K562 (cell line): Measurements from ENCODE around the gene LTBP1. TPM values are rescaled to one million over a fixed set of nuclear protein-coding genes. Genes with fewer than 3 reads are reported as not detected.

Experiments used
- FOS ChIP-seq: IDR thresholded peaks from 3 replicates; pipeline ENCODE4 v1.6.1; 2011; ENCODE audit not compliant: insufficient read length; ENCODE audit errors: extremely low read depth
- HCFC1 ChIP-seq: IDR thresholded peaks from 2 replicates; pipeline ENCODE4 v1.6.1; 2012; ENCODE audit warnings: low read depth, low read length, improper control_type of control experiment
- HMGN3 ChIP-seq: IDR thresholded peaks from 2 replicates; pipeline ENCODE4 v1.6.1; 2011; ENCODE audit warnings: borderline replicate concordance, low read depth, mild to moderate bottlenecking, mixed read lengths, low read length; ENCODE audit not compliant: insufficient read length; ENCODE audit errors: extremely low read depth
- KLF1 ChIP-seq: fragments of 450-650 bp; IDR thresholded peaks from 2 replicates; pipeline ENCODE4 v1.6.1; 2016; ENCODE audit warnings: missing genetic modification characterization, missing compliant biosample characterization
- MAZ ChIP-seq, 2 experiments: fragments of 450-650 bp in 1 of 2; sonication (generic) in 1 of 2; formaldehyde crosslinking; IDR thresholded peaks in 1 of 2; conservative IDR thresholded peaks in 1 of 2; 2 replicates each; pipeline versions ENCODE4 v1.4.0 to v1.5.0; 2020; ENCODE audit warnings: mild to moderate bottlenecking in 1 of 2, missing genetic modification reagents in 1 of 2
- POLR3A ChIP-seq: IDR thresholded peaks from 2 replicates; pipeline ENCODE4 v1.6.1; 2011; ENCODE audit warnings: borderline replicate concordance, mild to moderate bottlenecking, moderate library complexity; ENCODE audit not compliant: insufficient read length, insufficient read depth; ENCODE audit errors: extremely low read depth
- SRSF7 ChIP-seq: fragments of 200-400 bp; formaldehyde crosslinking; optimal IDR thresholded peaks from 2 replicates; pipeline ENCODE3; 2017; ENCODE audit warnings: mild to moderate bottlenecking, low read depth, low read length
- TAF1 ChIP-seq: IDR thresholded peaks from 2 replicates; pipeline ENCODE4 v1.6.1; 2011; ENCODE audit warnings: mild to moderate bottlenecking, low read length, moderate library complexity; ENCODE audit not compliant: insufficient read depth, control insufficient read depth, severe bottlenecking; ENCODE audit errors: extremely low read depth
- TGIF2 ChIP-seq: sonication (generic); formaldehyde crosslinking; IDR thresholded peaks from 2 replicates; pipeline ENCODE4 v1.8.1; 2022; ENCODE audit warnings: mild to moderate bottlenecking, missing genetic modification reagents, moderate library complexity
- ZBTB7A ChIP-seq: IDR thresholded peaks from 2 replicates; pipeline ENCODE4 v1.6.1; 2011; ENCODE audit warnings: low read depth, mild to moderate bottlenecking, low read length, moderate library complexity, borderline replicate concordance; ENCODE audit not compliant: control insufficient read depth
- ZNF717 ChIP-seq: fragments of 250-450 bp; sonication (Bioruptor Pico); IDR thresholded peaks from 2 replicates; pipeline ENCODE4 v1.5.0; 2021
- polyA plus RNA-seq, 8 experiments: library from polyadenylated mRNA; depleted of rRNA in 4 of 8; stranded (reverse) in 5 of 8; unstranded in 3 of 8; fragments of >200 nt; fragmentation: Nextera tagmentation in 2 of 8; fragmentation: Illumina TruSeq in 1 of 8; extraction: Ambion mirVana in 2 of 8; extraction: Trizol in 1 of 8; gene quantifications; 2 replicates each; pipeline versions ENCODE4 v1.2.1 to v1.2.3, GENCODE V29; 2011 to 2014; ENCODE audit warnings: inconsistent platforms in 1 of 8, missing spikeins in 1 of 8
- total RNA-seq, 7 experiments: library from RNA; depleted of rRNA in 6 of 7; stranded (reverse); fragments of >200 nt in 6 of 7; fragmentation: Illumina TruSeq in 2 of 7; extraction: Trizol in 2 of 7; gene quantifications; 2 replicates each; pipeline versions ENCODE4 v1.2.1 to v1.2.3, GENCODE V29; 2011 to 2021; ENCODE audit warnings: low replicate concordance in 1 of 7
- TF ChIP-seq, protein P1 (sequence below): fragments of 250-450 bp; sonication (Bioruptor Pico); IDR thresholded peaks from 2 replicates; pipeline ENCODE4 v1.8.0; 2021; ENCODE audit warnings: moderate library complexity, mild to moderate bottlenecking, inconsistent platforms
- TF ChIP-seq, protein P2 (sequence below): sonication (generic); formaldehyde crosslinking; IDR thresholded peaks from 2 replicates; pipeline ENCODE4 v1.8.1; 2023; ENCODE audit warnings: mild to moderate bottlenecking, missing genetic modification reagents
- TF ChIP-seq, protein P3 (sequence below), 2 experiments: fragments of 450-650 bp; formaldehyde crosslinking in 1 of 2; IDR thresholded peaks; 2 replicates each; pipeline versions ENCODE4 v1.4.0 to v1.6.1; 2014 to 2020; ENCODE audit warnings: mild to moderate bottlenecking in 2 of 2, borderline replicate concordance in 1 of 2, low read depth in 1 of 2

LTBP1 gene
- total and polyA plus RNA-seq, 9 of the 15 experiments (the other 6 are each of a cell fraction or from before 2014, with no cell fraction given): 3.6 to 16.4 (median 8.5) TPM

DNA sequence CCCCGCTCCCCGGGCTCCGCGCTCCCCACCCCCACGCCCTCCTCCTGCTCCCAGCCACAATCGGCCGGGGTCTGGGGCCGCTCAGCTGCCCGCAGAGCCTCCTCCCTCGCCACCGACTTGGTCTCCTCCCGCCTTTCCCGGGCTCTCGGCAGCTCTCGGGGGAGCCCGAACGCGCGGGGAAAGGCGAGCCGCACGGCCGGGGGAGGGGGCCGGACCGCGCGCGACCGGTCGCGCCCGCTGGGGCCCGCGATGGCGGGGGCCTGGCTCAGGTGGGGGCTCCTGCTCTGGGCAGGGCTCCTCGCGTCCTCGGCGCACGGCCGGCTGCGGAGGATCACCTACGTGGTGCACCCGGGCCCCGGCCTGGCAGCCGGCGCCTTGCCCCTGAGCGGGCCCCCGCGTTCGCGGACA is 327 bp downstream of the LTBP1 start (continued):
- TF ChIP-seq HCFC1 (no peak), SRSF7 (no peak), MAZ (CRISPR knock-in tag; conservative IDR thresholded peaks at IDR 0.05 in 1 of 2, IDR thresholded peaks at IDR 0.05 in 1 of 2) (peak in 1 of 2 experiments; percentile 44; a peak in 1 of 4 replicates), FOS (no peak), TAF1 (peak; percentile 11), ZNF717 (no peak), ZBTB7A (peak; percentile 26; the same call in 1 of the 2 replicates), KLF1 (tag) (no peak), HMGN3 (no peak), TGIF2 (CRISPR knock-in tag) (peak; percentile 27; the same call in 1 of the 2 replicates), POLR3A (no peak)
- TF ChIP-seq, protein P1, sequence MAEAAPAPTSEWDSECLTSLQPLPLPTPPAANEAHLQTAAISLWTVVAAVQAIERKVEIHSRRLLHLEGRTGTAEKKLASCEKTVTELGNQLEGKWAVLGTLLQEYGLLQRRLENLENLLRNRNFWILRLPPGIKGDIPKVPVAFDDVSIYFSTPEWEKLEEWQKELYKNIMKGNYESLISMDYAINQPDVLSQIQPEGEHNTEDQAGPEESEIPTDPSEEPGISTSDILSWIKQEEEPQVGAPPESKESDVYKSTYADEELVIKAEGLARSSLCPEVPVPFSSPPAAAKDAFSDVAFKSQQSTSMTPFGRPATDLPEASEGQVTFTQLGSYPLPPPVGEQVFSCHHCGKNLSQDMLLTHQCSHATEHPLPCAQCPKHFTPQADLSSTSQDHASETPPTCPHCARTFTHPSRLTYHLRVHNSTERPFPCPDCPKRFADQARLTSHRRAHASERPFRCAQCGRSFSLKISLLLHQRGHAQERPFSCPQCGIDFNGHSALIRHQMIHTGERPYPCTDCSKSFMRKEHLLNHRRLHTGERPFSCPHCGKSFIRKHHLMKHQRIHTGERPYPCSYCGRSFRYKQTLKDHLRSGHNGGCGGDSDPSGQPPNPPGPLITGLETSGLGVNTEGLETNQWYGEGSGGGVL (CRISPR knock-in tag): no peak
- TF ChIP-seq, protein P2, sequence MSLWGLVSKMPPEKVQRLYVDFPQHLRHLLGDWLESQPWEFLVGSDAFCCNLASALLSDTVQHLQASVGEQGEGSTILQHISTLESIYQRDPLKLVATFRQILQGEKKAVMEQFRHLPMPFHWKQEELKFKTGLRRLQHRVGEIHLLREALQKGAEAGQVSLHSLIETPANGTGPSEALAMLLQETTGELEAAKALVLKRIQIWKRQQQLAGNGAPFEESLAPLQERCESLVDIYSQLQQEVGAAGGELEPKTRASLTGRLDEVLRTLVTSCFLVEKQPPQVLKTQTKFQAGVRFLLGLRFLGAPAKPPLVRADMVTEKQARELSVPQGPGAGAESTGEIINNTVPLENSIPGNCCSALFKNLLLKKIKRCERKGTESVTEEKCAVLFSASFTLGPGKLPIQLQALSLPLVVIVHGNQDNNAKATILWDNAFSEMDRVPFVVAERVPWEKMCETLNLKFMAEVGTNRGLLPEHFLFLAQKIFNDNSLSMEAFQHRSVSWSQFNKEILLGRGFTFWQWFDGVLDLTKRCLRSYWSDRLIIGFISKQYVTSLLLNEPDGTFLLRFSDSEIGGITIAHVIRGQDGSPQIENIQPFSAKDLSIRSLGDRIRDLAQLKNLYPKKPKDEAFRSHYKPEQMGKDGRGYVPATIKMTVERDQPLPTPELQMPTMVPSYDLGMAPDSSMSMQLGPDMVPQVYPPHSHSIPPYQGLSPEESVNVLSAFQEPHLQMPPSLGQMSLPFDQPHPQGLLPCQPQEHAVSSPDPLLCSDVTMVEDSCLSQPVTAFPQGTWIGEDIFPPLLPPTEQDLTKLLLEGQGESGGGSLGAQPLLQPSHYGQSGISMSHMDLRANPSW: no peak
- TF ChIP-seq, protein P3, sequence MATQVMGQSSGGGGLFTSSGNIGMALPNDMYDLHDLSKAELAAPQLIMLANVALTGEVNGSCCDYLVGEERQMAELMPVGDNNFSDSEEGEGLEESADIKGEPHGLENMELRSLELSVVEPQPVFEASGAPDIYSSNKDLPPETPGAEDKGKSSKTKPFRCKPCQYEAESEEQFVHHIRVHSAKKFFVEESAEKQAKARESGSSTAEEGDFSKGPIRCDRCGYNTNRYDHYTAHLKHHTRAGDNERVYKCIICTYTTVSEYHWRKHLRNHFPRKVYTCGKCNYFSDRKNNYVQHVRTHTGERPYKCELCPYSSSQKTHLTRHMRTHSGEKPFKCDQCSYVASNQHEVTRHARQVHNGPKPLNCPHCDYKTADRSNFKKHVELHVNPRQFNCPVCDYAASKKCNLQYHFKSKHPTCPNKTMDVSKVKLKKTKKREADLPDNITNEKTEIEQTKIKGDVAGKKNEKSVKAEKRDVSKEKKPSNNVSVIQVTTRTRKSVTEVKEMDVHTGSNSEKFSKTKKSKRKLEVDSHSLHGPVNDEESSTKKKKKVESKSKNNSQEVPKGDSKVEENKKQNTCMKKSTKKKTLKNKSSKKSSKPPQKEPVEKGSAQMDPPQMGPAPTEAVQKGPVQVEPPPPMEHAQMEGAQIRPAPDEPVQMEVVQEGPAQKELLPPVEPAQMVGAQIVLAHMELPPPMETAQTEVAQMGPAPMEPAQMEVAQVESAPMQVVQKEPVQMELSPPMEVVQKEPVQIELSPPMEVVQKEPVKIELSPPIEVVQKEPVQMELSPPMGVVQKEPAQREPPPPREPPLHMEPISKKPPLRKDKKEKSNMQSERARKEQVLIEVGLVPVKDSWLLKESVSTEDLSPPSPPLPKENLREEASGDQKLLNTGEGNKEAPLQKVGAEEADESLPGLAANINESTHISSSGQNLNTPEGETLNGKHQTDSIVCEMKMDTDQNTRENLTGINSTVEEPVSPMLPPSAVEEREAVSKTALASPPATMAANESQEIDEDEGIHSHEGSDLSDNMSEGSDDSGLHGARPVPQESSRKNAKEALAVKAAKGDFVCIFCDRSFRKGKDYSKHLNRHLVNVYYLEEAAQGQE (IDR thresholded peaks at IDR 0.05; ENCODE audit: borderline replicate concordance): no peak
- TF ChIP-seq, protein P3 (CRISPR knock-in tag; IDR thresholded peaks at IDR 0.05; ENCODE audit: low read depth): no peak
